GM04504 (cell line): ENCODE data around the gene IDUA.

Source experiments
- DNase-seq: peaks from one replicate; pipeline ENCODE4 v3.0.0-alpha.2; 2012; ENCODE audit warnings: low read depth

The IDUA gene

GRCh38 chr4:1001561-1002130 lies 14.8 kb downstream of the IDUA start:
- DNase-seq = no peak

GRCh38 chr4:1002131-1002630 lies 15.3 kb downstream of the IDUA start:
- DNase-seq = no peak

- DNase-seq = no peak
These were observed 15.9 kb downstream of the IDUA start for GRCh38 chr4:1002631-1003251.

- no peak for DNase-seq
These were observed 16.6 kb downstream of the IDUA start for GRCh38 chr4:1003271-1004070.

- no peak for DNase-seq
These were observed 17.2 kb downstream of the IDUA start for GRCh38 chr4:1004071-1004418.

- no peak for DNase-seq
These were observed 18.0 kb downstream of the IDUA start for GRCh38 chr4:1004557-1005485.

- DNase-seq = no peak
These were observed 20.0 kb downstream of the IDUA start for GRCh38 chr4:1006856-1007255.

GRCh38 chr4:1008840-1009541 lies 22.1 kb downstream of the IDUA start:
- no peak for DNase-seq

GRCh38 chr4:1009542-1010394 lies 22.9 kb downstream of the IDUA start:
- no peak for DNase-seq

- DNase-seq = peak; percentile 75
These were observed 23.7 kb downstream of the IDUA start for GRCh38 chr4:1010395-1011021.

- DNase-seq = peak; percentile 78
These were observed 24.3 kb downstream of the IDUA start, which contains the start of gene FGFRL1 for GRCh38 chr4:1011022-1011665. Gene FGFRL1, plus strand, starts transcription at chr4:1011626. Its CDS starts 860 bp downstream, at chr4:1012486.

- DNase-seq = no peak
These were observed 24.8 kb downstream of the IDUA start for GRCh38 chr4:1011666-1012033.

- no peak for DNase-seq
These were observed 25.3 kb downstream of the IDUA start for GRCh38 chr4:1012034-1012739.

GRCh38 chr4:1013225-1014073 lies 26.6 kb downstream of the IDUA start:
- DNase-seq = no peak

- DNase-seq = no peak
These were observed 27.7 kb downstream of the IDUA start for GRCh38 chr4:1014291-1015167.

GRCh38 chr4:1015179-1015578 lies 28.3 kb downstream of the IDUA start:
- DNase-seq = no peak

GRCh38 chr4:1015746-1016145 lies 28.9 kb downstream of the IDUA start:
- DNase-seq = no peak
